G401 (cell line): ENCODE results near the gene RBM42. TPM values are rescaled to one million over a fixed set of nuclear protein-coding genes. Genes with fewer than 3 reads are reported as not detected.
"Not testable (repeated sequence)": the region's sequence is repeated elsewhere in the genome, so short reads cannot be mapped to it uniquely, and the experiment has no call there.

Experiments used
- DNase-seq: peaks from one replicate; pipeline ENCODE4 v3.0.0-alpha.2; 2015; ENCODE audit warnings: low spot score
- in situ Hi-C: cut with HindIII; loops from 2 replicates; pipeline ENCODE4 v1.10.0; 2016; ENCODE audit warnings: low sequenced_read_pairs, mixed read lengths
- total RNA-seq: library from RNA; depleted of rRNA; stranded (reverse); fragments of >200 nt; shearing (Covaris generic); gene quantifications from 2 replicates; pipeline ENCODE4 v1.2.3, GENCODE V29; 2014

The RBM42 gene
- total RNA-seq, 1 experiment from 2014 or later: 119 TPM

- peak; percentile 81 for DNase-seq
- in situ Hi-C loops: no loop called here
These were observed 16.3 kb downstream of the RBM42 start for GRCh38 chr19:35644987-35645679.

- no peak for DNase-seq
- in situ Hi-C loops: no loop called here
These were observed 17.1 kb downstream of the RBM42 start for GRCh38 chr19:35645680-35646511.

GRCh38 chr19:35648017-35648961 is 19.5 kb downstream of the RBM42 start, which contains the start of gene COX6B1:
Gene COX6B1 (plus strand): TSS chr19:35648323. CDS start chr19:35651244, 2,921 bp downstream.
- in situ Hi-C loops: no loop called here
- peak; percentile 99 for DNase-seq

- in situ Hi-C loops: no loop called here
These were observed 21.7 kb downstream of the RBM42 start for GRCh38 chr19:35650581-35650980.

GRCh38 chr19:35654828-35655227 is 26.0 kb downstream of the RBM42 start:
- in situ Hi-C loops, DNase-seq: not testable (repeated sequence)

More at GRCh38 chr19:35650581-35650980, 21.7 kb downstream of the RBM42 start:
- DNase-seq: no peak

GRCh38 chr19:35655600-35655999 is 26.8 kb downstream of the RBM42 start:
- in situ Hi-C loops: no loop called here

GRCh38 chr19:35656700-35657099 is 27.9 kb downstream of the RBM42 start:
- in situ Hi-C loops: no loop called here
- DNase-seq: no peak

More at GRCh38 chr19:35655600-35655999, 26.8 kb downstream of the RBM42 start:
- no peak for DNase-seq

- in situ Hi-C loops: no loop called here
- no peak for DNase-seq
These were observed 29.3 kb downstream of the RBM42 start for GRCh38 chr19:35657904-35658700.

- no peak for DNase-seq
- in situ Hi-C loops: no loop called here
These were observed 33.1 kb downstream of the RBM42 start for GRCh38 chr19:35661995-35662340.

- in situ Hi-C loops: no loop called here
These were observed 35.1 kb downstream of the RBM42 start for GRCh38 chr19:35663981-35664380.

GRCh38 chr19:35665157-35665556 is 36.3 kb downstream of the RBM42 start:
- in situ Hi-C loops: no loop called here

More at GRCh38 chr19:35663981-35664380, 35.1 kb downstream of the RBM42 start:
- DNase-seq: no peak

GRCh38 chr19:35665604-35666003 is 36.8 kb downstream of the RBM42 start:
- DNase-seq: no peak
- in situ Hi-C loops: no loop called here

More at GRCh38 chr19:35665157-35665556, 36.3 kb downstream of the RBM42 start:
- DNase-seq: no peak

GRCh38 chr19:35666251-35666913 is 37.5 kb downstream of the RBM42 start, which contains the start of gene UPK1A:
Gene UPK1A (plus strand): TSS chr19:35666517. CDS start chr19:35666813, 296 bp downstream.
- in situ Hi-C loops: no loop called here
- no peak for DNase-seq

GRCh38 chr19:35669566-35669965 is 40.7 kb downstream of the RBM42 start:
- DNase-seq: no peak
- in situ Hi-C loops: no loop called here

GRCh38 chr19:35669974-35670373 is 41.1 kb downstream of the RBM42 start:
- in situ Hi-C loops: no loop called here
- DNase-seq: no peak

GRCh38 chr19:35670686-35671085 is 41.9 kb downstream of the RBM42 start:
- in situ Hi-C loops: no loop called here
- no peak for DNase-seq

- DNase-seq: no peak
- in situ Hi-C loops: no loop called here
These were observed 43.0 kb downstream of the RBM42 start for GRCh38 chr19:35671818-35672217.
